COLO668 (cell line): Measurements from ENCODE around the gene SERGEF.
A peak's percentile ranks its signal among the peaks of the same experiment; 100 is the strongest.

Experiments used
- DNase-seq: peaks from one replicate; lab custom pipeline; 2025; ENCODE audit not compliant: unreplicated experiment; lab: John Stamatoyannopoulos, UW

SERGEF gene

DNA sequence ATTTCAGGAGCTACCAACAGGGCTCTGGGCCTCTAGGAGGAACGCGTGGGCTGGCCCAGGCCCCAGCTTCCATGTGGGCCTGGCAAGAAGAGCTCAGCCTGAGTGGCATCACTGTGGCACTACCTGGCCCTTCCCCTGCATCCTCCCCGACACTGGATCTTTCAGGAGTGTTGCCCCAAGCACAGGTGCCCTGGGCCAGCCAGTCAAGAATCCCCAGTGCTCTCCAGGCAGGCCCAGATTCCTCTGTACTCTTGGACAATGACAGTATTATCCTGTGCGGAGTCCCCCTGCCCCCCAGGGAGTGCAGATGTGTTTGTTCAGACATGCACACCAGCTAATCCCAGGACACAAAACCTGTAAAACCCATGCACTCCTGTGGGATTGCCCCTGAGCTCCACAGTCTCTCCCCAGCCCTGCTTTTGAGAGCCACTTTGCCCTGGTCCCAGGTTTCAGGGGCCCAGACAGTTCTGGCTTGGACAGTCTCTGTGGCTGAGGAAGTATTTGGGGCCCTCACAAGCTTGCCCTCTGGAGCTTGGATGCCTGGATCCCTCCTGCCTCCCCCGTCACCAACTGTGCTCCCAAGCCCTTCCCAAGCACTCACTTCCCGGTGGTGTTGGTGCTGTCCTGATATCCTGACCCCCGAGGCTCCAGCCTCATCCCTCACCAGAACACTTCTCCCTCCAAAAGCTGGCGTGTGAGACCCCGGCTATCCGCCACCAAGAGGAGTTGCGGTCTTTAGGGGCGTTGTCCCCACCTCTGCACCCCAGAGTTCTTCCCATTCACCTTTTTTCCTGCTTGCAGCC lies 238.4 kb downstream of the SERGEF start:
- no peak for DNase-seq

DNA sequence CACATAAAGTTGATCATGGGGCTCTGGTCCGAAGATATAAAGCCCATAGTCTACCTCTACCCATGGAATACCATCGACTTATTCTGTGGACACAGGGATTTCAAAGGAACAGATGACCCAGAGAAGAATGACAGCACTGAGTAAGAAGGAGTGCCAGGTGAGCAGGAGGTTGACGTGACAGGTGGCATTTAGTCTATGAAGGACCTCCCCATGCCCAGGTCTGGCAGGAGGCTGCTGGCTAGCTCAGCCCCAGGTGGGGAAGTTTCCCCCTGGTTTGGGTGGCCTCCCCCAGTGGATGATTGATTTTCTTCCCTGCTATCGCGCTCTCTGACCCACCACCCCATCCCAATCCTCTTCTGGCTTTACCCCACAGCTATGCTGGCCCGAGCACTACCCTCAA lies 239.2 kb downstream of the SERGEF start:
- DNase-seq = no peak

DNA sequence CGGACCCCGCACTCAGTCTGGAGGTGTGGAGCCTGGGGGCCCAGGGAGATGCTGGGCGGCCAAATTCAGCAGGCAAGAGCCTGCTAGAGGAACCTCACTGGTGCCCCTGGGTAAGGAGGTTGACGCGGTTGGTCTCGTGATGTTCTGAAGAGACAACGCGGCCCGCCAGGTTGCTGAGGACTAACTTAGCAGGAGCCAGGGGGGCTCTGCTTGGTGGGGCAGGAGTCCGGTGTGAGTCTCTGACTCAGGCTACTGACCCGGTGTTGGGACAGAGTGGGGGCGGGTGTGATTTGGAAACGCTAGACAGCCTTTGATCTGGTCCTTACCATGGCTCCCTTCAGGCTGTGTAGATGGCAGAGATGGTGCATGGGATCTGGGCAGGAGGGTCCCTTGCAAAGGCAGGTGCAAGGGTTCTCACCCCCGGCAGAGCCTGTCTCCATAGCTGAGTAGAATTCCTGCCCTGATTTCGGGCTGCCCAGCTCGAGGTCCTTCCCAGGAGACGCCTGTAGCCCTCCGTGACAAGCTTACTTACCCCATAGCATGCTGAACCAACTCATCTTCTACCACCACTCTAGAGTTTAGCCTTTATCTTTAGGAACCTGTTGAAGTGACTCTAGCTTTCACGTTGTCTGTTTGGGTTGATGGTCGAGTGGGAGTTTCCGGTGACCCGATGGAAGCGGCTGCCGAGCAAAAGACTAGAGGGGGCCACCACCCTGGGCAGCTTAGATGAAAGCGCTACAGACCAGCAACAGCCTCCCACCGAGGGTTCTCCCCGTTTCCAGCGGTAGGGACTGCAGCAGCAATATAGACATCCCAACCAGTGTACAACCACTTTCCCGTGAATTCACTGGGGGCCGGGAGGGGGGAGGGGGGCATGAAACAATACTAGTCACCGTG lies 239.9 kb downstream of the SERGEF start:
- DNase-seq = no peak

DNA sequence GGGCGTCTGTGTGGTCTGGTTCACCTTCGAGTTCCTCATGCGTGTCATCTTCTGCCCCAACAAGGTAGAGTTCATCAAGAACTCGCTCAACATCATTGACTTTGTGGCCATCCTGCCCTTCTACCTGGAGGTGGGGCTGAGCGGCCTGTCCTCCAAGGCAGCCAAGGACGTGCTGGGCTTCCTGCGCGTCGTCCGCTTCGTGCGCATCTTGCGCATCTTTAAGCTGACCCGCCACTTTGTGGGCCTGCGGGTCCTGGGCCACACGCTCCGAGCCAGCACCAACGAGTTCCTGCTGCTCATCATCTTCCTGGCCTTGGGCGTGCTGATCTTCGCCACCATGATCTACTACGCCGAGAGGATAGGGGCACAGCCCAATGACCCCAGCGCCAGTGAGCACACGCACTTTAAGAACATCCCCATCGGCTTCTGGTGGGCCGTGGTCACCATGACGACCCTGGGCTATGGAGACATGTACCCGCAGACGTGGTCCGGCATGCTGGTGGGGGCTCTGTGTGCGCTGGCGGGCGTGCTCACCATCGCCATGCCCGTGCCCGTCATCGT lies 240.9 kb downstream of the SERGEF start:
- no peak for DNase-seq

DNA sequence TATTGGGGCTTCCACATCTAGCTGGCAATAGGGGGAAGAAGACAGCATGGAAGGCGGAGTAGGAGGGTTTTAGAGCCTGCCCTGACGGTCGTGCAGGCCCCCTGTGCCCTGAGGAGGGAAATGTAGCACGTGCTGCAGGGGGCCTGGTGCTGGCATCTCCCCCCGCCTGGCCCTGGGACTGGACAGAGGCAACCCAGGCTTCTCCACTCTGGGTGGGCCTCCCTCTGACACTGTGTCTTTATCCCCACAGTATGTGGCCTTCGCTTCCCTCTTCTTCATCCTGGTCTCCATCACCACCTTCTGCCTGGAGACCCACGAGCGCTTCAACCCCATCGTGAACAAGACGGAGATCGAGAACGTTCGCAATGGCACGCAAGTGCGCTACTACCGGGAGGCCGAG lies 241.4 kb downstream of the SERGEF start:
- no peak for DNase-seq

DNA sequence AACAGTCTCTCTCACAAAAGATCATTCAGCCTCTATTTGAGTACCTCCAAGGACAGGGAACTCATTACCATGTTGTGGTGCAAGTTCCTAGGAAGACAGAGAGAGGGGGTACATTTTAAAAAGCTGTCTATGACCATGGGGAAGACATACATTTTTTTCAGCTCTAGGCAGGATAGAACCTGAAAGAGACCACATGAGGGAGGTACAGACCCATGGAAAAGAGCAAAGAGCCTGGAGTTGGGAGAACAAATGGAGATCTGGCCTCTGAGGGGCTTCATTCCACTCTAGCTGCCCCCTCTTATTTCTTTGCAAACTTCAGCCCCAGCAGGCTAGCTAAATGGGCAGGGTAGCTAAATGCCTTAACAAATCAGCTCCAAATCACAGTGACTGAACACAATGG lies 241.9 kb downstream of the SERGEF start:
- no peak for DNase-seq

DNA sequence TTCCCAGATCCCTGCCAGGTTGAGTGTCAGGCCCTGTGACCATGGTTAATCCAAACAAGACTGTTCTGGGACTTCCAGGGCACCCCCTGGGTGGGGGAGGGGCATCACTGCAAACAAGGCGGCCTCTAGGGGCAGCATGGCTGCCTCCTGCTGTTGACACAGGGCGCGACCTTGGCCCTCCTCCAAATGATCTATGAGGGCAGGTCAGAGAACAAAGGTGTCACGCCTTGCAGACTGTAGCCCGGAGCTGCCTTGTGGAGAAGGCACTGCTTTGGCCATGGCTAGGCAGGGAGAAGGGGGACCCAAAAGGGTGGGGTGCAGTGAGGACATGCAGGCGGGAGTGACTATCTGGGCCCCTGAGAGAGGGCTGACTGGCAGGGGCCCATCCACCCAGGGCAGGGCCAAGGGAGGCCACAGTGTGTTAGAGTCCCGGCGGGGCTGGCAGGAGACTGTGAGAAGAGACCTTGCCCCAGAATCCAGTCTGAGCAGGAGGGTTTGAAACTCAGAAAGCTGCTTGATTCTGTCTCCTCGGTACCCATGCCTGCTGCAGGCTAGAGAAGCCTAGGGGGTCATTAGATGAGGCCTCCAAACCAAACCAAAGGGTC lies 242.7 kb downstream of the SERGEF start:
- DNase-seq = peak; percentile 85

DNA sequence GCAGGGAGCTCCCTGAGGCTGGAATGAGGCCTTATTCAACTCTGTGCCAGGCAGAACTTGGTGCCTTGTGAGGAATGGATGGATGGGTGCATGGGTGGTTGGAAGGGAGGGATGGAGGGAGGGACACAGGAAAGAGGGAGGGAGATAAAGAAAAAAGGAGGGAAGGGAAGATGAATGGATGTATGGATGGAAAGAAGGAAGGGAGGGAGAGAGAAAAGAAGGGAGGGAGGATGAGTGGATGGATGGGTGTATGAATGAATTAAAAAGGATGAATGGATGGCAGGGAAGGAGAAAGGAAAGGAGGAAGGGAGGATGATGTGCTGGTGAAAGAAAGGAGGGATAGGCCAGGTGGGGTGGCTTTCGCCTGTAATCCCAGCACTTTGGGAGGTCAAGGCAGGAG lies 243.6 kb downstream of the SERGEF start:
- no peak for DNase-seq

DNA sequence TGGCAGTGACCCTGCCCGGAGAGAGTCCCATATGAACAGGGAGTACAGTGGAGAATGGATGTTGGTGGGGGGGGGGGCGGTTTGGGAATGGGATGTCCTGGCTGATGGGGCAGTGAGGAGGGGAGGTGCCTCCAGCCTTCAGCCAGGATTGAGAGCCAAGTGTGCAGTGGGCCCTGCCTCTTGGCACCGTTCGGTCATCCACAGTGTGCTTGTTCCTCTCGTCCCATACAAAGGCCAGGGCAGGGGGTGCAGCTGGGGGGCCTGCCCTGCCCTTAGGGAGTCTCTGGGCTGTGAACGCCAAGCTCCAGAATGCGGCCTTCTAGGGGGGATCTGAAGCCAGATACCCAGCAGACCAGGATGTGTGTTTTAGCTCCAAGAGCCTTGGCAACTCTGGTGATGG lies 244.3 kb downstream of the SERGEF start:
- DNase-seq = no peak

DNA sequence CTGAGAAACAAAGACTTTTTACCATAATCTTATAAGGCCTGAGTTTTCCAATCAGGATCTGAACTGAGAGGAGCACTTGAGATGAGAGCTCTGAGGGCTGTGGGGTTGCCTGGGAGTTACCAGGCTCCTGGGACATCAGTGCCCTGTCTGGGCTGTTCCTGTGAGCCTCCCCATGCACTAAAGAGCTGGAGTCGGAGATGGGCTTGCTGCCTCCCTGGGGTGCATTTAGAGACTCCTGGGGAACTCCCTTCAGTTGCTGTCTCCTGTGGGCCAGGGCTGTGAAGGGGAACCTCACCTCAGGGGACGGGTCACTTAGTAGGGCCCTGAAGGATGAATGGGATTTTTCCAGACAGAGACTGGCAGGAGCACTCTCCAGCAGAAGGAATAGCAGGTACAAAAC lies 244.9 kb downstream of the SERGEF start:
- DNase-seq = no peak

DNA sequence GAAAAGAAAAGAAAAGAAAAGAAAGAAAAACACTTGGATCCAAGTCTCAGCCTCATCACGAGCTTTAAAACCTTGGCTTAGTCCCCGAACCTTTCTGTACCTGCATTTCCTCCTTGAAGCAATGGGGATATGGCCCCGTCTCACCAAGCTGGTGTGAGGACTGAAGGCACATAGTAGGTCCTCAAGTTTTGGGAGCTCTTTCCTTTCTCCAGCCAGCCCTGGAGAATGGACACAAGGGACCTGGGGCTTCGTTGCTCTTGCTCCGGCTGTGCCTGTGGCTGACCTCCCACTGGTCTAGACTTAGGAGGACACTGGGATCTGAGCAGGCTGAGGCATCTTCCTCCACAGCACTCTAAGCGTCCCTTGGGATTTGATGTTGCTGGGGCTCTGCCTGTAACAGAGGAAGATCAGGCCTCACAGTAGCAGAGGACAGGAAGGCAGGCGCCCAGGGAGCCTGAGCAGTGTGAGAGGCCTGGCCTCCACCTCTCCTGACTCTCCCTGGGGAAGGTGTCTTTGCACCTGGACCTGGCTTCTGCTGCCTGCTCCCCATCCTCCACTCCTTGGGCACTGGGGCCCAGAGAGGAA lies 245.5 kb downstream of the SERGEF start:
- no peak for DNase-seq

DNA sequence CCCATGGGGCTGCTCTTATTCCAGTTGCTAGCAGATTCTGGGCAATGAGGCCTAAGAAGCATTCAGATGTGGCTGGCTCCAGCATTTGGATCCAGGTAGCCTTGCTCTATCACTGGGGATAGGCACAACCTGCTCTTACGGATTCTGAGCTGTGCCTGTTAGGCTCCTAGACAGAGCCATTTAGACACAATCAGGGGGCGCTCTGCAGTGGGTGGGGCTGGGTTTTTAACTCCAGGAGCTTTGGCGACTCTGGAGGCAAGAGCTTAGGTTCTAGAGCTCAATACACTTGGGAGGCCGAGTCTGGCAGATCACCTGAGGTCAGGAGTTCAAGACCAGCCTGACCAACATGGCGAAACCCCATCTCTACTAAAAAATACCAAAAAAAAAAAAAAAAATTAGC lies 246.3 kb downstream of the SERGEF start:
- no peak for DNase-seq

DNA sequence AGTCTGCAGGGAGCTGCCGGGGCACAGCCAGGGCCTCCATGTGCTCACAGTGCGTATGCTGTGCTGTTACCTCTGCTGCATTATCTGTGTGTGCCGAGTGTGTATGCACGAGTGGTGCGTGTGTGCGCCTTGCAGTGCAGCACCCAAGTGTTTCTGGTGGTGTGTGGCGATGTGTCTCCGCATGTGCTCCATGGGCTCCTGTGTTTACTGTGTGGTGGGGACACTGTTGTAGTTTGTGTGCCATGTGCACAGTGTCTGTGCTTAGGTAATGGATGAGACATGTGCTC lies 246.8 kb downstream of the SERGEF start:
- no peak for DNase-seq

DNA sequence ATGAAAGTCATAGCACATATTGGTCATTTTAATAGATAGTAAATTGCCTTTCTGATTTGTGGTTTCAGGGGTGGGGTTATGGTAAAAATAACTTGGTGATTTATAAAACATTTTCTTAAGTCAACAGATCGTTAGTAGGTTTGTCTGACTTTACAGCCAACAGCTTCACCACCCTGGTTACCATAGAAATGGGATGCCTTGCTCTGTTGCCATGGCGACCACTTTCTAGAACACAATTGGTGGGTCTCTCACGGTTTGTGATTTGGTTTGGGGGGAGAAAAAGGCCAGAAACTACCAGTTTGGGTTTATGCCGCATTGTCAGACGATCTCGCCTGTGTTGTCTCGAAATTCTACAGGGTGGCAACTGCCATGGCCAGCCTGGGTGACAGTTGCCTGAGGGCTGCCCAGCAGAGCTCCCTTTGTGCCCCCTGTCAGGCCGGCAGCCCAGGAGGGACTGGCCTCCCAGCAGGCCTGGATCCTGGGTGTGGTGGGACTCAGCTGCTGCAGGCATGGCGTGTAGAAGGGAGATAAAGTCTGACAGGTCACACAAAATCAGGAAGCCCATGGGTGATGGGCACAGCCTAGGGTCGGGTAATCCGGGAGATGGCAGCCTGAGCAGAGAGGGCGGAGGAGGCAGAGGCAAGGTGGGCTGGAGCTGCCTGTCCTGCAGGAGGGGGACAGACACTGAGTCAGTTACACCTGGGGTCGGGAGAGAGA lies 247.3 kb downstream of the SERGEF start:
- DNase-seq = no peak

DNA sequence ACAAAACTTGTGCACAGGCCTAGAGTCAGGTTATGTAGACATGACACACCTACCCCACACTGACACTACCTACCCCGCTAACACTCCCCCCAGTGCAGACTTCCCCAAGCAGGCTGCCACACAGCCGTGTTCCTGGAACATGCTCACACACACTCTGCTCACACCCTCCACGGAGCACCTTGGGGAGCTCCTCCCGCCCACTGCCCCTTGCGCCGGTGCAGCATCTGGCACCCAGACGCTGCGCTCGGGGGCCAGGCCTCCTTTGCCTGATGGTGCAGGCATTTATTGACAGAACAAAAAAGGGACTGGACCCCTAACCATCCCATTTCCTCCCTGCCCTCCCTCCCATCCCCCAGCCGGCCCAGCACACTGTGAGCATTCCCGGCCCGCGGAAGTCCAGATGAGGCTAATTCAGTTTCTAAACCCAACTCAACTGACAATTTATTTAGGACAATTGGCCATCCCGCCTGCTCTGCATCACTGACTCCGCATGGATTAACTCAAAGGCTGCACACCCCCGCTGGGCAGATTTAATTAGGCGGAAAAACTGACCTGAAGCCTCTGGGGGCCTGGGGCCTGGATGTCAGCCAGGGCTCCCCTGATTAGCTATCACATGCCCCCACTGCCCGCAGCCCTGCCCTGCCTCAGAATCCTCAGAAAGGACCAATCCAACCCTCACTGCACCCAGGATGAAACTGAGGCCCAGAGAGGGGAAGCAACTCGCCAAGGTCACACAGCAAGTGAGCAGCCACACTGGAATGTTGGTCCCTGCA lies 248.2 kb downstream of the SERGEF start:
- no peak for DNase-seq

DNA sequence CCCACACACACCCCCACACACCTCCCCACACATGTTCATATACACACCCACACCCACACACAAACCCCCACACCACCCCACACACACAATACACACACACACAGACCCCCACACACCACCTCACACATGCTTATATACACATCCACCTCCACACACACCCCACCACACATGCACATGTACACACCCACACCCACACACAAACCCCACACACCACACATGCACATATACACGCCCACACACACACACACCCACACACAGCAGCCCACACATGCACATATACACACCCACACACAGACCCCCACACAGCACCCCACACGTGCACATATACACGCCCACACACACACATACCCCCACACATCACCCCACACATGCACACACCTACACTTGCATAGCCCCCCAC lies 249.1 kb downstream of the SERGEF start:
- no peak for DNase-seq

DNA sequence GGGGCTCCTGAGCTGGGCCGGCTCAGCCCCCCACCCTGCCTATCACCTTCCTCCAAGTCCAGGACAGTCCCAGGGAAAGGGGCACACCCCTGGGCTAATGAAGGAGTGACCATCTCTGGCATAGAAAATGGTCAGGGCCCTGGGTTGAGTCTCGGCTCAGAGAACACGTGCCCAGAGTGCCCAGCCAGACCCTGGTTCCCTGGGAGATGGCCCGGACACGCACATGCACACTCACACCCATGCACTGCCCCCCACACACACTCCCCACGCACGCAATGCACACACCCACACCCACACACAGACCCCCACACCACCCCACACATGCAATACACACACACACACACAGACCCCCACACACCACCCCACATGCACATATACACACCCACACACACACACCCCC lies 249.6 kb downstream of the SERGEF start:
- DNase-seq = no peak

DNA sequence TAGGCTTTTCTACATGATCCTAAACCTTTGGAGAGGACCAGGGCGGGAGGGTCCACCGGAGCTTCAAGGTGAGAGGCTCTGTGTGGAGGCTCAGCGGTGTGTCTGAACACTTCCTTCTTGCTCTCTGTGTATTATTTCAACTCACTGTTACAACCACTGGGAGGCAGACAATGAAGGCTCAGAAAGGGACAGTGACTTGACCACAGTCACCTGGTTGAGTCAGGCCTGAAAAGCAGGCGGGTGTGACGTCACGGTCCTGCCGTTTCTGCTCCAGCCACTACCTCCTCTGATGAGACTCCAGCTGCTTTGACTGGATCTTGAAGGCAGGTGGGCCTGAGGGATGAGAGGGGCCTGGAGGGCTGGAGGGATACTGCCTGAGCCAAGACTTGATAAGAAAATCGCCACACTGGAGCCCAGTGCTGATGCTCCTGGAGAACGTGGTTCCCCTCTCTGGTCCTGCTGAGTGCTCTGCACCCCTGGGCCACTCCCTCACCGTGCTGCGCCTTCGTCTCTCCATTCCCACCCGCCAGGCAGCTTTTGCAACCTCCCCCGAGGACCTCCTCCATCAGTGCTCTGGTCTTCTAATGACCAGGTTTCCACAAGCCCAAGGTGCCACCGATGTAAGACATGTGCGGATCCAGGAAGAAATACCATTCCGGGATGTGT lies 250.4 kb downstream of the SERGEF start:
- DNase-seq = no peak
